CD14-positive monocyte (primary cell): ENCODE measurements around the gene TCF25. TPM values are rescaled to one million over a fixed set of nuclear protein-coding genes. Genes with fewer than 3 reads are reported as not detected.

Experiments
- DNase-seq, 3 donors: peaks; one replicate each; pipeline ENCODE4 v3.0.0-alpha.2; 2011 to 2022
- H2AFZ ChIP-seq: 2 replicates; pipeline ENCODE4 v1.6.0; 2012; ENCODE audit warnings: mild to moderate bottlenecking, low read depth, low read length, inconsistent platforms; ENCODE audit not compliant: insufficient read depth, poor library complexity, severe bottlenecking
- H3K27ac ChIP-seq, 2 donors: 1 replicate in 1 of 2; 2 replicates in 1 of 2; pipeline ENCODE4 v1.5.1; 2012 to 2013; ENCODE audit warnings: low read length in 2 of 2, control low read depth in 1 of 2, inconsistent platforms in 1 of 2, low read depth in 1 of 2, mild to moderate bottlenecking in 1 of 2
- H3K27me3 ChIP-seq, 2 donors: one replicate each; pipeline versions ENCODE4 v1.6.0 to v1.6.1; 2011 to 2013; ENCODE audit warnings: low read length in 2 of 2; ENCODE audit not compliant: control insufficient read depth in 2 of 2, insufficient read depth in 2 of 2
- H3K36me3 ChIP-seq, 2 donors: replicated peaks in 1 of 2; 1 replicate in 1 of 2; 2 replicates in 1 of 2; pipeline versions ENCODE4 v1.5.1 to v1.6.1; 2012 to 2013; ENCODE audit warnings: low read length in 2 of 2, control low read depth in 1 of 2, inconsistent platforms in 1 of 2, mild to moderate bottlenecking in 1 of 2; ENCODE audit not compliant: insufficient read depth in 2 of 2, control insufficient read depth in 1 of 2
- H3K4me1 ChIP-seq, 2 donors: 1 replicate in 1 of 2; 2 replicates in 1 of 2; pipeline versions ENCODE4 v1.5.1 to v1.6.1; 2012 to 2013; ENCODE audit warnings: low read length in 2 of 2, control low read depth in 1 of 2, inconsistent platforms in 1 of 2, mild to moderate bottlenecking in 1 of 2, moderate library complexity in 1 of 2; ENCODE audit not compliant: insufficient read depth in 2 of 2, control insufficient read depth in 1 of 2
- H3K4me2 ChIP-seq: replicated peaks from 2 replicates; pipeline ENCODE3; 2012; ENCODE audit warnings: low read length, moderate library complexity, mild to moderate bottlenecking; ENCODE audit not compliant: poor library complexity, severe bottlenecking; ENCODE audit errors: extremely low read depth
- H3K4me3 ChIP-seq, 3 experiments: fragments of 200-600 bp in 1 of 3; sonication (generic) in 1 of 3; replicated peaks in 1 of 3; 1 replicate in 2 of 3; 2 replicates in 1 of 3; pipeline ENCODE4 v1.5.1; 2011 to 2013; ENCODE audit warnings: low read length in 3 of 3, mild to moderate bottlenecking in 3 of 3, control low read depth in 2 of 3, low read depth in 2 of 3, inconsistent platforms in 1 of 3, moderate library complexity in 1 of 3
- H3K79me2 ChIP-seq: 2 replicates; pipeline ENCODE4 v1.6.0; 2012; ENCODE audit warnings: mild to moderate bottlenecking, control low read depth, inconsistent platforms, low read length, moderate library complexity; ENCODE audit not compliant: insufficient read depth
- H3K9ac ChIP-seq: 2 replicates; pipeline ENCODE4 v1.6.0; 2017; ENCODE audit warnings: low read length, mild to moderate bottlenecking; ENCODE audit not compliant: insufficient read depth, poor library complexity, severe bottlenecking
- H3K9me3 ChIP-seq, 2 donors: replicated peaks in 1 of 2; 1 replicate in 1 of 2; 2 replicates in 1 of 2; pipeline versions ENCODE4 v1.5.1 to v1.6.1; 2012 to 2013; ENCODE audit warnings: low read length in 2 of 2, control low read depth in 1 of 2; ENCODE audit not compliant: control insufficient read depth in 1 of 2, insufficient read depth in 1 of 2
- H4K20me1 ChIP-seq: 2 replicates; pipeline ENCODE4 v1.6.0; 2012; ENCODE audit warnings: mild to moderate bottlenecking, low read length, control low read depth, moderate library complexity; ENCODE audit not compliant: insufficient read depth
- H3K27ac Mint-ChIP-seq, 7 donors: one replicate each; pipeline ENCODE4 v1.8.0; 2020; ENCODE audit warnings: mild to moderate bottlenecking in 7 of 7, mixed read lengths in 7 of 7, moderate library complexity in 6 of 7, inconsistent platforms in 2 of 7
- H3K27me3 Mint-ChIP-seq, 3 donors: one replicate each; pipeline ENCODE4 v1.8.0; 2021 to 2022; ENCODE audit warnings: low read depth in 3 of 3, mild to moderate bottlenecking in 3 of 3, mixed read lengths in 3 of 3, moderate library complexity in 3 of 3, inconsistent platforms in 1 of 3
- H3K36me3 Mint-ChIP-seq, 2 donors: one replicate each; pipeline ENCODE4 v1.8.0; 2020; ENCODE audit warnings: mixed read lengths in 2 of 2, inconsistent platforms in 1 of 2, mild to moderate bottlenecking in 1 of 2
- H3K4me1 Mint-ChIP-seq: one replicate; pipeline ENCODE4 v1.8.0; 2020; ENCODE audit warnings: mild to moderate bottlenecking, mixed read lengths
- H3K4me3 Mint-ChIP-seq, 2 donors: one replicate each; pipeline ENCODE4 v1.8.0; 2020; ENCODE audit warnings: mild to moderate bottlenecking in 2 of 2, mixed read lengths in 2 of 2, moderate library complexity in 1 of 2
- H3K9me3 Mint-ChIP-seq, 7 donors: one replicate each; pipeline ENCODE4 v1.8.0; 2020 to 2022; ENCODE audit warnings: mixed read lengths in 7 of 7, mild to moderate bottlenecking in 6 of 7, moderate library complexity in 6 of 7, inconsistent platforms in 2 of 7
- CTCF ChIP-seq: fragments of 200-600 bp; IDR thresholded peaks from one replicate; pipeline ENCODE4 v1.8.0; 2022; ENCODE audit warnings: antibody characterized with exemption, mild to moderate bottlenecking
- WGBS: methylation state at CpG from one replicate; pipeline ENCODE4 v1.1.5; 2013; ENCODE audit warnings: missing lambda C conversion rate; ENCODE audit not compliant: insufficient coverage; 5-methylcytosine and 5-hydroxymethylcytosine counted together
- intact Hi-C, 2 donors: fragments of 100-400 bp; cut with micrococcal nuclease; formaldehyde crosslinking; loops; one replicate each; pipeline versions ENCODE4 v1.15.0 to v1.15.1; 2023
- polyA plus RNA-seq, 3 donors: library from polyadenylated mRNA; depleted of rRNA in 1 of 3; unstranded in 2 of 3; stranded (reverse) in 1 of 3; fragments of 300-500 nt in 2 of 3; fragments of >200 nt in 1 of 3; fragmentation: Illumina TruSeq in 2 of 3; gene quantifications; 1 replicate in 2 of 3; 2 replicates in 1 of 3; pipeline ENCODE4 v1.2.3, GENCODE V29; 2012 to 2021

Gene TCF25
- polyA plus RNA-seq, 3 donors = 98.0 to 231 (median 114) TPM

- TF ChIP-seq CTCF = no peak
- Histone ChIP-seq H3K79me2 (peaks cover 57% of the 10 kb centered on the region), H4K20me1 (peaks cover 84% of the 10 kb centered on the region), H3K27ac (no peak overlapping the region), H3K36me3 (peaks cover 73 to 98% of the 10 kb centered on the region in 2 donors), H3K4me3 (no peak overlapping the region), H3K4me1 (no peaks in the 10 kb centered on the region), H3K27me3 (no peaks in the 10 kb centered on the region), H3K4me2 (no peak overlapping the region), H2AFZ (no peak overlapping the region), H3K9ac (no peak overlapping the region), H3K9me3 (no peaks in the 10 kb centered on the region)
- Mint-ChIP-seq H3K27me3 (peaks cover 0 to 1% (median 0%) of the 10 kb centered on the region in 3 donors), H3K4me3 (no peak overlapping the region), H3K9me3 (no peaks in the 10 kb centered on the region), H3K4me1 (no peaks in the 10 kb centered on the region), H3K36me3 (peaks cover 64 to 90% of the 10 kb centered on the region in 2 donors), H3K27ac (peak overlapping the region in 2 of 7 donors; percentile 25 to 47)
- intact Hi-C loops = no loop called here
- over 99% methylated on average over 28 of the region's 28 CpGs for WGBS
- no peak for DNase-seq
Observed at GRCh38 chr16:89883346-89884040, 10.1 kb downstream of the TCF25 start.

GRCh38 chr16:89884041-89884421 is 10.6 kb downstream of the TCF25 start:
- no peak overlapping the region for H3K4me3 Mint-ChIP-seq
- H3K27me3 Mint-ChIP-seq = peaks cover 0 to 1% (median 0%) of the 10 kb centered on the region in 3 donors

More at GRCh38 chr16:89884041-89884421, 10.6 kb downstream of the TCF25 start:
- H3K9ac ChIP-seq = no peak overlapping the region
- no peak overlapping the region for H3K27ac ChIP-seq
- H3K4me3 ChIP-seq = no peak overlapping the region
- H3K27me3 ChIP-seq = no peaks in the 10 kb centered on the region
- no peak overlapping the region for H2AFZ ChIP-seq
- intact Hi-C loops = no loop called here
- peaks cover 79% of the 10 kb centered on the region for H4K20me1 ChIP-seq
- no peaks in the 10 kb centered on the region for H3K9me3 ChIP-seq
- DNase-seq = no peak
- H3K27ac Mint-ChIP-seq = peak overlapping the region in 1 of 7 donors; percentile 23
- peaks cover 52% of the 10 kb centered on the region for H3K79me2 ChIP-seq
- no peaks in the 10 kb centered on the region for H3K4me1 ChIP-seq
- no peaks in the 10 kb centered on the region for H3K9me3 Mint-ChIP-seq
- peaks cover 63 to 90% of the 10 kb centered on the region in 2 donors for H3K36me3 Mint-ChIP-seq
- WGBS = 94% methylated on average over 7 of the region's 8 CpGs
- TF ChIP-seq CTCF = no peak
- H3K4me2 ChIP-seq = no peak overlapping the region
- no peaks in the 10 kb centered on the region for H3K4me1 Mint-ChIP-seq
- peaks cover 71 to 98% of the 10 kb centered on the region in 2 donors for H3K36me3 ChIP-seq
